Raji (cell line): Measurements from ENCODE around the gene R3HDM1.

Experiments
- POLR2A ChIP-seq: IDR thresholded peaks from 2 replicates; pipeline ENCODE4 v1.6.1; 2011; ENCODE audit warnings: low read depth, low read length, control low read depth; ENCODE audit not compliant: insufficient read depth

Gene R3HDM1

GRCh38 chr2:135620198-135620597 is 88.9 kb downstream of the R3HDM1 start:
- TF ChIP-seq POLR2A, result no peak

- TF ChIP-seq POLR2A, result no peak
Observed at GRCh38 chr2:135629520-135629919, 98.2 kb downstream of the R3HDM1 start.

GRCh38 chr2:135630488-135630887 is 99.2 kb downstream of the R3HDM1 start:
- TF ChIP-seq POLR2A, result no peak

- TF ChIP-seq POLR2A, result no peak
Observed at GRCh38 chr2:135633582-135633981, 102.3 kb downstream of the R3HDM1 start.

- TF ChIP-seq POLR2A, result no peak
Observed at GRCh38 chr2:135635212-135635835, 104.0 kb downstream of the R3HDM1 start.

GRCh38 chr2:135636982-135637381 is 105.7 kb downstream of the R3HDM1 start:
- no peak for TF ChIP-seq POLR2A

- no peak for TF ChIP-seq POLR2A
Observed at GRCh38 chr2:135637456-135638087, 106.3 kb downstream of the R3HDM1 start.

GRCh38 chr2:135638825-135639224 is 107.5 kb downstream of the R3HDM1 start:
- no peak for TF ChIP-seq POLR2A

- no peak for TF ChIP-seq POLR2A
Observed at GRCh38 chr2:135641156-135642068, 110.1 kb downstream of the R3HDM1 start.

GRCh38 chr2:135647836-135648579 is 116.7 kb downstream of the R3HDM1 start:
- TF ChIP-seq POLR2A, result no peak

GRCh38 chr2:135650721-135651120 is 119.4 kb downstream of the R3HDM1 start:
- TF ChIP-seq POLR2A, result no peak

- no peak for TF ChIP-seq POLR2A
Observed at GRCh38 chr2:135651717-135652116, 120.4 kb downstream of the R3HDM1 start.

- no peak for TF ChIP-seq POLR2A
Observed at GRCh38 chr2:135657806-135658582, 126.7 kb downstream of the R3HDM1 start.

- TF ChIP-seq POLR2A, result no peak
Observed at GRCh38 chr2:135662088-135662487, 130.8 kb downstream of the R3HDM1 start.
